ENCODE results near the gene GAB3. TPM values are rescaled to one million over a fixed set of nuclear protein-coding genes. Genes with fewer than 3 reads are reported as not detected.

Gene GAB3
- total and polyA plus RNA-seq, 2 experiments from 2014 or later = 0.89 to 1.8 TPM

GRCh38 chrX:154733066-154733425 lies 17.8 kb downstream of the GAB3 start:
- Mint-ChIP-seq H3K36me3 (ENCODE audit: low read depth) (no peaks in the 10 kb centered on the region), H3K4me1 (peaks cover 4% of the 10 kb centered on the region; the same call in 2 of the 3 replicates), H3K27ac (no peak overlapping the region), H3K27me3 (ENCODE audit: insufficient read depth, low read depth, poor library complexity) (peaks cover 4% of the 10 kb centered on the region), H3K4me3 (no peak overlapping the region), H3K9me3 (no peaks in the 10 kb centered on the region; the same call in 2 of the 3 replicates)
- no peaks in the 10 kb centered on the region for H4K20me1 ChIP-seq (replicated peaks; ENCODE audit: insufficient read depth)
- H3K36me3 ChIP-seq (ENCODE audit: insufficient read depth) = no peaks in the 10 kb centered on the region
- ATAC-seq = no peak
- H3K27ac ChIP-seq (ENCODE audit: low read depth) = no peak overlapping the region
- no peaks in the 10 kb centered on the region for H3K9me2 ChIP-seq (ENCODE audit: insufficient read depth)
- no peak overlapping the region for H3K4me3 ChIP-seq
- no peak for TF ChIP-seq EZH2phosphoT487 (IDR thresholded peaks at IDR 0.05; ENCODE audit: unreplicated experiment)
- no peak for TF ChIP-seq STAT1 (IDR thresholded peaks at IDR 0.05; ENCODE audit: unreplicated experiment)
- no peak for TF ChIP-seq CREB1 (CRISPR knock-in tag; IDR thresholded peaks at IDR 0.05; ENCODE audit: low read depth)
- no peak for TF ChIP-seq ZNF331 (CRISPR knock-in tag; IDR thresholded peaks at IDR 0.05; ENCODE audit: low read depth)
- TF ChIP-seq REST (IDR thresholded peaks at IDR 0.05; ENCODE audit: unreplicated experiment) = no peak
- no peak for TF ChIP-seq NANOG (IDR thresholded peaks at IDR 0.05; ENCODE audit: borderline replicate concordance)
- TF ChIP-seq, protein P1, sequence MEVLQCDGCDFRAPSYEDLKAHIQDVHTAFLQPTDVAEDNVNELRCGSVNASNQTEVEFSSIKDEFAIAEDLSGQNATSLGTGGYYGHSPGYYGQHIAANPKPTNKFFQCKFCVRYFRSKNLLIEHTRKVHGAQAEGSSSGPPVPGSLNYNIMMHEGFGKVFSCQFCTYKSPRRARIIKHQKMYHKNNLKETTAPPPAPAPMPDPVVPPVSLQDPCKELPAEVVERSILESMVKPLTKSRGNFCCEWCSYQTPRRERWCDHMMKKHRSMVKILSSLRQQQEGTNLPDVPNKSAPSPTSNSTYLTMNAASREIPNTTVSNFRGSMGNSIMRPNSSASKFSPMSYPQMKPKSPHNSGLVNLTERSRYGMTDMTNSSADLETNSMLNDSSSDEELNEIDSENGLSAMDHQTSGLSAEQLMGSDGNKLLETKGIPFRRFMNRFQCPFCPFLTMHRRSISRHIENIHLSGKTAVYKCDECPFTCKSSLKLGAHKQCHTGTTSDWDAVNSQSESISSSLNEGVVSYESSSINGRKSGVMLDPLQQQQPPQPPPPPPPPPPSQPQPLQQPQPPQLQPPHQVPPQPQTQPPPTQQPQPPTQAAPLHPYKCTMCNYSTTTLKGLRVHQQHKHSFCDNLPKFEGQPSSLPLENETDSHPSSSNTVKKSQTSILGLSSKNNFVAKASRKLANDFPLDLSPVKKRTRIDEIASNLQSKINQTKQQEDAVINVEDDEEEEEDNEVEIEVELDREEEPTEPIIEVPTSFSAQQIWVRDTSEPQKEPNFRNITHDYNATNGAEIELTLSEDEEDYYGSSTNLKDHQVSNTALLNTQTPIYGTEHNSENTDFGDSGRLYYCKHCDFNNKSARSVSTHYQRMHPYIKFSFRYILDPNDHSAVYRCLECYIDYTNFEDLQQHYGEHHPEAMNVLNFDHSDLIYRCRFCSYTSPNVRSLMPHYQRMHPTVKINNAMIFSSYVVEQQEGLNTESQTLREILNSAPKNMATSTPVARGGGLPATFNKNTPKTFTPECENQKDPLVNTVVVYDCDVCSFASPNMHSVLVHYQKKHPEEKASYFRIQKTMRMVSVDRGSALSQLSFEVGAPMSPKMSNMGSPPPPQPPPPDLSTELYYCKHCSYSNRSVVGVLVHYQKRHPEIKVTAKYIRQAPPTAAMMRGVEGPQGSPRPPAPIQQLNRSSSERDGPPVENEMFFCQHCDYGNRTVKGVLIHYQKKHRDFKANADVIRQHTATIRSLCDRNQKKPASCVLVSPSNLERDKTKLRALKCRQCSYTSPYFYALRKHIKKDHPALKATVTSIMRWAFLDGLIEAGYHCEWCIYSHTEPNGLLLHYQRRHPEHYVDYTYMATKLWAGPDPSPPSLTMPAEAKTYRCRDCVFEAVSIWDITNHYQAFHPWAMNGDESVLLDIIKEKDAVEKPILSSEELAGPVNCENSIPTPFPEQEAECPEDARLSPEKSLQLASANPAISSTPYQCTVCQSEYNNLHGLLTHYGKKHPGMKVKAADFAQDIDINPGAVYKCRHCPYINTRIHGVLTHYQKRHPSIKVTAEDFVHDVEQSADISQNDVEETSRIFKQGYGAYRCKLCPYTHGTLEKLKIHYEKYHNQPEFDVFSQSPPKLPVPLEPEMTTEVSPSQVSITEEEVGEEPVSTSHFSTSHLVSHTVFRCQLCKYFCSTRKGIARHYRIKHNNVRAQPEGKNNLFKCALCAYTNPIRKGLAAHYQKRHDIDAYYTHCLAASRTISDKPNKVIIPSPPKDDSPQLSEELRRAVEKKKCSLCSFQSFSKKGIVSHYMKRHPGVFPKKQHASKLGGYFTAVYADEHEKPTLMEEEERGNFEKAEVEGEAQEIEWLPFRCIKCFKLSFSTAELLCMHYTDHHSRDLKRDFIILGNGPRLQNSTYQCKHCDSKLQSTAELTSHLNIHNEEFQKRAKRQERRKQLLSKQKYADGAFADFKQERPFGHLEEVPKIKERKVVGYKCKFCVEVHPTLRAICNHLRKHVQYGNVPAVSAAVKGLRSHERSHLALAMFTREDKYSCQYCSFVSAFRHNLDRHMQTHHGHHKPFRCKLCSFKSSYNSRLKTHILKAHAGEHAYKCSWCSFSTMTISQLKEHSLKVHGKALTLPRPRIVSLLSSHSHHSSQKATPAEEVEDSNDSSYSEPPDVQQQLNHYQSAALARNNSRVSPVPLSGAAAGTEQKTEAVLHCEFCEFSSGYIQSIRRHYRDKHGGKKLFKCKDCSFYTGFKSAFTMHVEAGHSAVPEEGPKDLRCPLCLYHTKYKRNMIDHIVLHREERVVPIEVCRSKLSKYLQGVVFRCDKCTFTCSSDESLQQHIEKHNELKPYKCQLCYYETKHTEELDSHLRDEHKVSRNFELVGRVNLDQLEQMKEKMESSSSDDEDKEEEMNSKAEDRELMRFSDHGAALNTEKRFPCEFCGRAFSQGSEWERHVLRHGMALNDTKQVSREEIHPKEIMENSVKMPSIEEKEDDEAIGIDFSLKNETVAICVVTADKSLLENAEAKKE (CRISPR knock-in tag; IDR thresholded peaks at IDR 0.05) = no peak
- no peak for TF ChIP-seq JUNB (IDR thresholded peaks at IDR 0.05; ENCODE audit: unreplicated experiment)
- TF ChIP-seq POLR2AphosphoS5 (IDR thresholded peaks at IDR 0.05; ENCODE audit: low read depth) = no peak
- TF ChIP-seq ZNF114 (CRISPR knock-in tag; IDR thresholded peaks at IDR 0.05) = no peak
- TF ChIP-seq, protein P2, sequence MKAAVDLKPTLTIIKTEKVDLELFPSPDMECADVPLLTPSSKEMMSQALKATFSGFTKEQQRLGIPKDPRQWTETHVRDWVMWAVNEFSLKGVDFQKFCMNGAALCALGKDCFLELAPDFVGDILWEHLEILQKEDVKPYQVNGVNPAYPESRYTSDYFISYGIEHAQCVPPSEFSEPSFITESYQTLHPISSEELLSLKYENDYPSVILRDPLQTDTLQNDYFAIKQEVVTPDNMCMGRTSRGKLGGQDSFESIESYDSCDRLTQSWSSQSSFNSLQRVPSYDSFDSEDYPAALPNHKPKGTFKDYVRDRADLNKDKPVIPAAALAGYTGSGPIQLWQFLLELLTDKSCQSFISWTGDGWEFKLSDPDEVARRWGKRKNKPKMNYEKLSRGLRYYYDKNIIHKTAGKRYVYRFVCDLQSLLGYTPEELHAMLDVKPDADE (IDR thresholded peaks at IDR 0.05) = no peak
- H3K4me1 ChIP-seq (ENCODE audit: insufficient read depth) = no peaks in the 10 kb centered on the region
- H3K27me3 ChIP-seq (ENCODE audit: insufficient read depth) = no peaks in the 10 kb centered on the region
- H3K79me2 ChIP-seq (replicated peaks; ENCODE audit: insufficient read depth) = no peaks in the 10 kb centered on the region
- no peaks in the 10 kb centered on the region for H3F3A ChIP-seq (replicated peaks; ENCODE audit: low read depth)
- DNase-seq (ENCODE audit: low spot score) = no peak
- H3K4me2 ChIP-seq = no peak overlapping the region
- H2AFZ ChIP-seq = no peak overlapping the region
